ENCODE data around the gene SASH3.

Gene SASH3

DNA sequence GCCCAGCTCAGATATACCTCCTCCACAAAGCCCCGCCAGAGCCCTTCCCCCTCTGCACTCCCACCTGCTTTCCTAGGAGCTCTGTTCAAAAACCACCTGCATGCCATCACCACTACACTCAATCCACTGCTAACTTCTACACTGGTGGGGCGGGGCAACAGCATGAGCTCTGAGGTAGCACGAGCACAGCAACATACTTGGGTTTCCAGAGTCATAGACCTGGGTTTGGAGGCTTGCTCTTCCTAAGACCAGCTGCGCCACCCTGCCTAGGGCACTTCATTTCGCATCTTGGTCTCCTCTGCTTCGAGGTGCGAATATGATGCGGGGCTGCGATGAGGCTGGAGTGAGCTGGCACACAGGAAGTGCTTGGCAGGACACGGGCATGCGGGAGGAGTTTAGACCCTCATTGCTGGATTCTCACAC, 3.6 kb downstream of the SASH3 start:
- peaks cover 7% of the 10 kb centered on the region for H3K27me3 Mint-ChIP-seq (ENCODE audit: low read depth)
- no peak overlapping the region for H3K27ac Mint-ChIP-seq
- no peak for TF ChIP-seq CTCF (IDR thresholded peaks at IDR 0.05; ENCODE audit: unreplicated experiment in 3 of 3)
- peaks cover 8% of the 10 kb centered on the region for H3K9me3 Mint-ChIP-seq
- H3K4me1 Mint-ChIP-seq, result peaks cover 10% of the 10 kb centered on the region
- no peaks in the 10 kb centered on the region for H3K36me3 Mint-ChIP-seq (ENCODE audit: low read depth)
- no peak overlapping the region for H3K4me3 Mint-ChIP-seq

GRCh38 chrX:129784371-129784770, 4.6 kb downstream of the SASH3 start:
- Mint-ChIP-seq H3K36me3 (ENCODE audit: low read depth) (no peaks in the 10 kb centered on the region), H3K27ac (no peak overlapping the region), H3K4me1 (peaks cover 10% of the 10 kb centered on the region), H3K27me3 (ENCODE audit: low read depth) (peaks cover 7% of the 10 kb centered on the region), H3K9me3 (peaks cover 6% of the 10 kb centered on the region), H3K4me3 (no peak overlapping the region)
- no peak for TF ChIP-seq CTCF (IDR thresholded peaks at IDR 0.05; ENCODE audit: unreplicated experiment in 3 of 3)

DNA sequence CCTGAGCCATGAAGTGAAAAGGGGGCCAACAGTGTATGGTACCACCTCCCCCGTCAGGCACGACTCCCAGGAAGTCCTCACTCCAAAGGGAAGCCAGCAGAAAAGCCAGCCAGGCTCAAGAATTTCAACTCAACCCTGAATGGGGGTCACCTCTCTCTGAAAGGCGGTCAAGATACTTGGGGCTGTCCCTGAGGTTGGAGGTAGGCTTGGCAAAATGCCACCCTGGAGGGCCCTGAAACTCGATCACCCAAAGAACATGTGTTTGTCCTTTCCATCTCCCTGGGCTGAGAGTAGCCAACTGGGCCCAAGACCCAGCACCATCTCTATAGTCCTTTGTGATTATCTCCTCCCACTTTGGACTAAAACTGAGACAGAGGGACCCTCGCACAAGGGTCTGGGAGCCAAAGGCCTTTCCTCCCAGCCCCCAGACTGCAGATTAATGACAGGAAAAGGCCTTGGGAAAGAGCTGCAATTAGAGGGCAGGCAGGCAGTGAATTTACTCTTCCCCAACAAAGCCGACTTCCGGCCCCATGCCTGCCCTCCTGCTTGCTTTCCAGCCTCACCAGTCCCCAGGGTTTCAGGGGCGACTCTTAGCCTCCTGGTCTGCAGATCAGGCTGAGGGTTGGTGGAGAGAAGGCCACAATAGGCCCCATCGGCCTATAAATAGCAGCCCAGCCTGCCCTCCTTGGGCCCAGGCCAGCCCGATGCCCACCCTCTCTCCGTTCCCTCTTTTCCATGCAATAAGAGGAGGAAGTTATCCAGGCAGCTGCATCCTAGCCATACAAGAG, 5.6 kb downstream of the SASH3 start:
- TF ChIP-seq CTCF (IDR thresholded peaks at IDR 0.05; ENCODE audit: unreplicated experiment in 3 of 3), result no peak
- Mint-ChIP-seq H3K36me3 (ENCODE audit: low read depth) (no peaks in the 10 kb centered on the region), H3K27me3 (ENCODE audit: low read depth) (peaks cover 7% of the 10 kb centered on the region), H3K27ac (peak overlapping the region in 2 of 3 experiments; percentile 35 to 61), H3K4me3 (no peak overlapping the region), H3K9me3 (peaks cover 5% of the 10 kb centered on the region), H3K4me1 (peaks cover 10% of the 10 kb centered on the region)

DNA sequence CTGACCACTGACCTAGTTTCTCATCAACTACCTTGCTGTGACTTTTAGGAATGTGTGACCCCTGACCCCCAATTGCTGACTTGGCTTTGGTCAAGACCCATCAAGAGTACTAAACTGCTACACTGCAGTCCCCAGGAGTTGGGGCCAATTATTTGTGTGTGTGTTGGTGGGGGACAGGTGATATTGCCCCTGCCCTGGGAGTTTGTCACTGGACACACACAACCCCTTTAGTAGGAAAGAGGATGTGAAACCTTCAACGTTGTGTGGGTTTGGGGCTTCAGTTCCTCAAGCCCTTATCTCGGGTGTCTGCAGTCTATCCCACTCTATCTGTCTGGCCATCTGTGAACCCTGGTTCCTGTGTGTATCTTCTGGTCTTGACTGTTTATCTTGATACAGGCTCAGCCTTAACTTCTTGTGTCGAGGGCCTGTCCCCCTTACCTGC, 6.5 kb downstream of the SASH3 start:
- TF ChIP-seq CTCF (IDR thresholded peaks at IDR 0.05; ENCODE audit: unreplicated experiment in 3 of 3), result no peak
- Mint-ChIP-seq H3K36me3 (ENCODE audit: low read depth) (no peaks in the 10 kb centered on the region), H3K27ac (no peak overlapping the region), H3K9me3 (peaks cover 5% of the 10 kb centered on the region), H3K4me3 (no peak overlapping the region), H3K4me1 (peaks cover 6% of the 10 kb centered on the region), H3K27me3 (ENCODE audit: low read depth) (peaks cover 10% of the 10 kb centered on the region)

DNA sequence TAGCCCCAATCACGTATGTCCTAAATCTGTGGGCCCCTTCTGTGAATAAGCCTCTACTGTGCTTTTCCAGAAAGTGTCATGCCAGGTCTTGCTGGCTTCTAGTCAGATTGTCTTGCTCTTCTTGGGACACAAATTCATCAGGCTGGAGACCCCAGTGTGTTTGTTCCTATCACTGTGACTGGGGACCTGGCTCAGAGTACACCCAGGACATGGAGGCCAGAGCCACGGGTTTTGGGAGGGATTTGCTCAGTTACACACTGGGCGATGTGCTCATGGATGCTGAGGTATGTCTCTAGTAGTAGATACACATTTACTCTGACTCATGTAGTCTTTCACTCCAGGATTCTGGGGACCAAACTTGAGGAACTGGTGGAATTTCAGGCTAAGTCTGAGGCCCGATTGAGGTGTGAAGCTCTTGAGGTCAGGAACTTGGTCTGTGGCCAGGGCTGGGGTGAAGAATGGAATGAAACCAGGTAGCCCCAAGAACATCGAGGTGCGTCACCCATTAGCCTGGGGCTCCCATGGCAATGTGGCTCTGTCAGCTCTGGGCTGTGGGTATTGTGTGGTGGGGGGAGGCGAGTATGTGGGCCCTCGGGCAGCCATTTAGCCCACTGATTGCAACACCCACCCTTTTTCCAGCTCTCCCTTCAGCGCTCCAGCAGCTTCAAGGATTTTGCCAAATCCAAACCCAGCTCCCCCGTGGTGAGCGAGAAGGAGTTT, 7.7 kb downstream of the SASH3 start:
- peaks cover 6% of the 10 kb centered on the region for H3K4me1 Mint-ChIP-seq
- peaks cover 5% of the 10 kb centered on the region for H3K9me3 Mint-ChIP-seq
- no peaks in the 10 kb centered on the region for H3K36me3 Mint-ChIP-seq (ENCODE audit: low read depth)
- H3K4me3 Mint-ChIP-seq, result no peak overlapping the region
- H3K27me3 Mint-ChIP-seq (ENCODE audit: low read depth), result peaks cover 10% of the 10 kb centered on the region
- H3K27ac Mint-ChIP-seq, result peak overlapping the region in 1 of 3 experiments; percentile 30
- TF ChIP-seq CTCF (IDR thresholded peaks at IDR 0.05; ENCODE audit: unreplicated experiment in 3 of 3), result no peak
